A549 treated with ZK216348 at 1 μM for 4 hours (cell line): ENCODE data around the gene KRTAP4-7. TPM values are rescaled to one million over a fixed set of nuclear protein-coding genes. Genes with fewer than 3 reads are reported as not detected.

Source experiments
- total RNA-seq: library from RNA; stranded (reverse); fragments of 200-300 nt; extraction: Qiagen RNA extraction; gene quantifications from 5 replicates; pipeline ENCODE4 v1.2.3, GENCODE V29; 2022; ENCODE audit warnings: low read depth

Gene KRTAP4-7
- not detected in 5 replicates for total RNA-seq

DNA sequence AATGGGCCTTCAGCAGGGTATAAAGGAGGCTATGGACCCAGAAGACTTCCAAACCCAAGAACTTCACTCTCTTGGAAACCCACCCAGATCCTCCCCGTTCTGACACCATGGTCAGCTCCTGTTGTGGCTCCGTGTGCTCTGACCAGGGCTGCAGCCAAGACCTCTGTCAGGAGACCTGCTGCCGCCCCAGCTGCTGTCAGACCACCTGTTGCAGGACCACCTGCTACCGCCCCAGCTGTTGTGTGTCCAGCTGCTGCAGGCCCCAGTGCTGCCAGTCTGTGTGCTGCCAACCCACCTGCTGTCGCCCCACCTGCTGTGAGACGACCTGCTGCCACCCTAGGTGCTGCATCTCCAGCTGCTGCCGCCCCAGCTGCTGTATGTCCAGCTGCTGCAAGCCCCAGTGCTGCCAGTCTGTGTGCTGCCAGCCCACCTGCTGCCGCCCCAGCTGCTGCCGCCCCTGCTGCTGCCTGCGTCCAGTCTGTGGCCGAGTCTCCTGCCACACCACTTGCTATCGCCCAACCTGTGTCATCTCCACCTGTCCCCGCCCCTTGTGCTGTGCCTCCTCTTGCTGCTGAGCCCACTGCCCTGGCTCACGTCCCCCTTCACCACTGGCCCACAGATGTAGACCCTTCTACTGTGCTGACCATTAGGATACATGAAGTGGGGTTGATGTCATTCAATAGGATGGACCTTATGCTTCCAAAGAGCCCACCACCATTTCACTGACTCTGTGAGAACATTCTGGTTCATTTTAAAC is at the start of gene KRTAP4-7:
KRTAP4-7 (plus strand) TSS at position 51 of the 757 bp plus-strand sequence; CDS start at position 108, 57 bp downstream.

DNA sequence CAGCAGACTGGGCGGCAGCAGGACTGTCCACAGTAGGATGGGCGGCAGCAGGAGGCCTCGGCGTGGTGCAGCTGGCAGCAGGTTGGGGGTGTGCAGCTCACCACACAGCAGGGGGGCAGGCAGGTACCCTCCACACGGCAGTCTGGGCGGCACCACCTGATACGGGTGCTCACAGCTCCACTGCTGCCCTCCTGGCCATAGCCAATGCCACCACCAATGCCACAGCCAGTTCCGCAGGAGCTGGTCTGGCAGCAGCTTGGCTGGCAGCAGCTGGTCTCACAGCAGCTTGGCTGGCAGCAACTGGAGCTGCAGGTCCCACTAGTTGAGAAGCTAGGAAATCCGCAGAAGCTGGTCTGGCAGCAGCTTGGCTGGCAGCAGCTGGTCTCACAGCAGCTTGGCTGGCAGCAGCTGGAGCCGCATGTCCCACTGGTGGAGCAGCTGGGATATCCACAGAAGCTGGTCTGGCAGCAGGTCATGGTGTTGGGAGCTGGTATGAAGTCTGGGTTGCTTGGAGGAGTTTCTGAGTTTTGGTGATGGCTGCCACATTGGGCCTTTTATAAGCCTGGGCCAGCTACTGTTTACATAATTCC is 49.5 kb upstream of the KRTAP4-7 start, which contains the start of gene KRTAP1-3:
KRTAP1-3 (minus strand) TSS at position 529 of the 590 bp plus-strand sequence; CDS start at position 476, 53 bp downstream.

DNA sequence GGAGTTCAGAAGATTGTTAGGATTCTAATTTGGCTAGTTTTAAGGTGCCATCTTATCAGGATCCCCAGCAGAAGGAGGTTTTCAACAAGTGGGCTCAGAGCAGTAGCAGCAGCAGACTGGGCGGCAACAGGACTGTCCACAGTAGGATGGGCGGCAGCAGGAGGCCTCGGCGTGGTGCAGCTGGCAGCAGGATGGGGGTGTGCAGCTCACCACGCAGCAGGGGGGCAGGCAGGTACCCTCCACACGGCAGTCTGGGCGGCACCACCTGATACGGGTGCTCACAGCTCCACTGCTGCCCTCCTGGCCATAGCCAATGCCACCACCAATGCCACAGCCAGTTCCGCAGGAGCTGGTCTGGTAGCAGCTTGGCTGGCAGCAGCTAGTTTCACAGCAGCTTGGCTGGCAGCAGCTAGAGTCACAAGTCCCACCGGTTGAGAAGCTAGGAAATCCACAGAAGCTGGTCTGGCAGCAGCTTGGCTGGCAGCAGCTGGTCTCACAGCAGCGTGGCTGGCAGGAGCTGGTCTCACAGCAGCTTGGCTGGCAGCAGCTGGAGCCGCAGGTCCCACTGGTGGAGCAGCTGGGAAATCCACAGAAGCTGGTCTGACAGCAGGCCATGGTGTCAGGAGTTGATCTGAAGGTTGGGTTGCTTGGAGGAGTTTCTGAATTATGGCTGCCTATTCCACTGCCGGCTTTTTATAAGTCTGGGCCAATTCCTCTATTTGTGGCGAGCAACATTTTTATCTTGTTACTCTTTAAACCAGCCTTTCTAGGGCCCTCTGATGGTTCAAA is 43.0 kb upstream of the KRTAP4-7 start, which contains the start of gene KRTAP1-1:
KRTAP1-1 (minus strand) TSS at position 668 of the 789 bp plus-strand sequence; CDS start at position 615, 53 bp downstream.

DNA sequence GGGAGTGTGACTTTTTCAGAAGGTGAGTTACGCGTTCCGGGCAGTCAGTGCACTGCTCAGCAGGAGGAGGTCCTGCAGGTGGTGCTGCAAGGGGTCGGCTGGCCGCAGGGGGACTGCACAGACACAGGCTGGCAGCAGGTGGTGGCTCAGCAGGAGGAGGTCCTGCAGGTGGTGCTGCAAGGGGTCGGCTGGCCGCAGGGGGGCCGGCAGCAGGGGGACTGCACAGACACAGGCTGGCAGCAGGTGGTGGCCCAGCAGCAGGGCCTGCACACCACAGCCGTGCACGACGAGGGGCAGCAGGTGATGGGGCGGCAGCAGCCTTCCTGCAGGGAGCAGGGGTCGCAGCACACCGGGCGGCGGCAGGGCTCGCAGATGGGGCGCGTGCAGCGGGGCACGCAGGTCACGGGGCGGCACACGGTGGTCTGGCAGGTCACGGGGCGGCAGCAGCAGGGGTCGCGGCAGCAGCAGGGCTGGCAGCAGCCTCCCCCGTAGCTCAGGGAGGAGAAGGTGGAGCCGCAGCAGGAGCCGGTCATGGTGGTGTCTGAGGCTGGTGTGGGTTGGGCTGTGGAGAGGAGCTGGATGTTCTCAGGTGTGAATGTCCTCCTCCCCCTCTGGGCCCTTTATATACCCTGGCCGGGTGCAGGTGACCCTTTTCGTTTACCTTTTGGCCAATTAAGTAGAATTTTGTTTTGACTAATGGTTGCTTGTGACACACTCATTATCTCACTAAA is 37.0 kb upstream of the KRTAP4-7 start, which contains the start of gene KRTAP2-1:
KRTAP2-1 (minus strand) TSS at position 582 of the 731 bp plus-strand sequence; CDS start at position 533, 49 bp downstream.

DNA sequence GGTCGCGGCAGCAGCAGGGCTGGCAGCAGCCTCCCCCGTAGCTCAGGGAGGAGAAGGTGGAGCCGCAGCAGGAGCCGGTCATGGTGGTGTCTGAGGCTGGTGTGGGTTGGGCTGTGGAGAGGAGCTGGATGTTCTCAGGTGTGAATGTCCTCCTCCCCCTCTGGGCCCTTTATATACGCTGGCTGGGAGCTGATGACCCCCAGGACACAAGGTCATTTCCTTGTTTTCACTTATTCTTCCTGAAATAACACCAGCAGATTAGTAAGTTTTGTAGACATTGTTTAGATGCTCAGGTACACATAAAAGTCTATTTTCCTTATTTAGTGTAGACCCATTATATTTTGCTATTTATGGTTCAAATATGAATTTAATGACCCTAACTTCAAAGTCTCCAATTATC is 28.8 kb upstream of the KRTAP4-7 start, which contains the start of gene KRTAP2-2:
KRTAP2-2 (minus strand) TSS at position 101 of the 400 bp plus-strand sequence; CDS start at position 82, 19 bp downstream.

DNA sequence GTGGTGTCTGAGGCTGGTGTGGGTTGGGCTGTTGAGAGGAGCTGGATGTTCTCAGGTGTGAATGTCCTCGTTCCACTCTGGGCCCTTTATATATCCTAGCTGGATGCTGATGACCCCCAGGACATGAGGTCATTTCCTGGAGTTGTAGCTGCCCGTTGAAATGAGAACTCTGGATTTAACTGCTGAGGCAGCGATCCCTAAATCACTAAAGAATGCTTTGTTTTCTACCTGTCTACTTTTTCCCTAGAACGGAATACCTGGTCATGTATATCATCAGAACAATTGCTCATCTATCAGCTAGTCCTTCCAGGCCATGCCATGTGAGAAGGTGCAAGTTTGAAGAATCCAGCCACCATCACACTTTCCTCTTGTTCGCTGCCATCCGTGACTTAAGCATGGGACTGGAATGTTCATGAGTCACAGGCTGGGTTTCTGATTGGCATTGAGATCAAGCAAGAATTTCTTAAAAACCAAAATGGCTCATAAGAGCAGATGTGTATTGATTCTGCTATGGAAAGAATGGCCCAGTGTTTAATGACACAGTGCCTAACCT is 23.8 kb upstream of the KRTAP4-7 start, which contains the start of gene KRTAP2-3:
KRTAP2-3 (minus strand) TSS at position 63 of the 553 bp plus-strand sequence. CDS start 64 bp downstream, outside the sequence.

DNA sequence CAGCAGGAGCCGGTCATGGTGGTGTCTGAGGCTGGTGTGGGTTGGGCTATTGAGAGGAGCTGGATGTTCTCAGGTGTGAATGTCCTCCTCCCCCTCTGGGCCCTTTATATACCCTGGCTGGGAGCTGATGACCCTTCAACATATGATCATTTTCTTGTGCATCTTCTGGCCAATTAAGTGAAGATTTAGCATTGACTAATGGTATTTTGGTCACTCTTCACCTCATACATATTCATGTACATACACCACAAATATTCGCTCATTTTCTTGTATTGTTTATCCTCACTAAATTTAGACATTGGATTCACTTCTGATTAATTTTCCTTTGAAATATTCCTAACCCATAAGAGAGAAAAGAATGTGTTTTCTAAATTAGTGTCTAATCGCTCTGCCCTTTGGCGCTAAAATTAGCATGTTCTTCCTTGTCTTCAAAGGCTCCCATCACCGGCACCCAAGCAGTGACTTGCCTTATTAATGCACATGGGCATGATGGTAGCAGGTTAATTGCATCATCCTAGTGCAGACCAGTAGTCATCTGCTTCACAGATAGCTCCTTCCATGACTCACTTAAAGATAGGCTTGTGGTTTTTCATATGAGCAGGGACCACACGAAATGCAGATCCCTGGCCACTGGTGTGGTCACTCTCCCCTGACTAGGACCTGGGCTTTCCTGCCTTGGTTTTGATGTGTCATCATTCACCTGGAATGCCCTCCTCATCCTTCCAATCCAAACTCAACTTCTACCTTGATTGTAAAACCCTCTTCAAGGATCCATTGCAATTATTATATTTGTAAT is 17.9 kb upstream of the KRTAP4-7 start, which contains the start of gene KRTAP2-4:
KRTAP2-4 (minus strand) TSS at position 51 of the 796 bp plus-strand sequence; CDS start at position 17, 34 bp downstream.

DNA sequence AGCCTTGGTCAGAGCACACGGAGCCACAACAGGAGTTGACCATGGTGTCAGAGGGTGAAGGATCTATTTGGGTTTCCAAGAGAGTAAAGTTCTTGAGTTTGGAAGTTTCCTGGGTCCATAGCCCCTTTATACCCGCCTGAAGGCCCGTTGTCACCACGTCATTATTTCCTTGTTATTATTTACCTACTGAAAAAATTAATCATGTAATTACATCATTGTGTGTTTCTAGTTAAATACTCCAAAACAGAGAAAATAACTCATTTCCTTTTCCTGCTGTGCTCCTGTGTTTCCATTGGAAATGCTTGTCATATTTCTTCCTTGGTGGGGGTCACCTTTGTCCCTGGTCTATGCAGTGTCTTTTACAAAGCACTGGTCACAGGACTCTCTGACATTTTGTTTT is 14.1 kb downstream of the KRTAP4-7 start, which contains the start of gene KRTAP4-8:
KRTAP4-8 (minus strand) TSS at position 101 of the 400 bp plus-strand sequence; CDS start at position 43, 58 bp downstream.

DNA sequence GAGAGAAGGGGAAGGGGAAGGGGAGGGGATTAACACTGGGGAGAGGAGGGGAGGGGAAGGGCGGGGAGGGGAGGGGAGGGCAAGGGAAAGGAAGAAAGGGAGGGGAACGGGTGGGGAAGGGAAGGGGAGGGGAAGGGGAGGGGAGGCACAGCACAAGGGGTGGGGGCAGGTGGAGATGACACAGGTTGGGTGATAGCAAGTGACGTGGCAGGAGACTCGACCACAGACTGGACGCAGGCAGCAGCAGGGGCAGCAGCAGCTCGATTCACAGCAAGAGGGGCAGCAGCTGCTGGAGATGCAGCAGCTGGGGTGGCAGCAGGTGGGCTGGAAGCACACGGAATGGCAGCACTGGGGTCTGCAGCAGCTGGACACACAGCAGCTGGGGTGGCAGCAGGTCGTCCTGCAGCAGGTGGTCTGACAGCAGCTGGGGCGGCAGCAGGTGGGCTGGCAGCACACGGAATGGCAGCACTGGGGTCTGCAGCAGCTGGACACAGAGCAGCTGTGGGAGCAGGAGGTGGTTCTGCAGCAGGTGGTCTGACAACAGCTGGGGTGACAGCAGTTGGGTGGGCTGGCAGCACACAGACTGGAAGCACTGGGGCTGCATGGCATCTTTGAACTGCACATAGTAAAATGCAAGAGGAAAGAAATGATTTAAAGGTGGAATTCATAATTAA is 17.8 kb downstream of the KRTAP4-7 start, which contains the start of gene KRTAP4-16:
KRTAP4-16 (minus strand) TSS at position 624 of the 674 bp plus-strand sequence; CDS start at position 624, 0 bp downstream.

DNA sequence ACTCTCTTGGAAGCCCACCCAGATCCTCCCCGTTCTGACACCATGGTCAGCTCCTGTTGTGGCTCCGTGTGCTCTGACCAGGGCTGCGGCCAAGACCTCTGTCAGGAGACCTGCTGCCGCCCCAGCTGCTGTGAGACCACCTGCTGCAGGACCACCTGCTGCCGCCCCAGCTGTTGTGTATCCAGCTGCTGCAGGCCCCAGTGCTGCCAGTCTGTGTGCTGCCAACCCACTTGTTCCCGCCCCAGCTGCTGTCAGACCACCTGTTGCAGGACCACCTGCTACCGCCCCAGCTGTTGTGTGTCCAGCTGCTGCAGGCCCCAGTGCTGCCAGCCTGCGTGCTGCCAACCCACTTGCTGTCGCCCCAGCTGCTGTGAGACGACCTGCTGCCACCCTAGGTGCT is 21.4 kb downstream of the KRTAP4-7 start, which contains the start of gene KRTAP4-9:
KRTAP4-9 (plus strand) TSS at position 43 of the 400 bp plus-strand sequence; CDS start at position 43, 0 bp downstream.

DNA sequence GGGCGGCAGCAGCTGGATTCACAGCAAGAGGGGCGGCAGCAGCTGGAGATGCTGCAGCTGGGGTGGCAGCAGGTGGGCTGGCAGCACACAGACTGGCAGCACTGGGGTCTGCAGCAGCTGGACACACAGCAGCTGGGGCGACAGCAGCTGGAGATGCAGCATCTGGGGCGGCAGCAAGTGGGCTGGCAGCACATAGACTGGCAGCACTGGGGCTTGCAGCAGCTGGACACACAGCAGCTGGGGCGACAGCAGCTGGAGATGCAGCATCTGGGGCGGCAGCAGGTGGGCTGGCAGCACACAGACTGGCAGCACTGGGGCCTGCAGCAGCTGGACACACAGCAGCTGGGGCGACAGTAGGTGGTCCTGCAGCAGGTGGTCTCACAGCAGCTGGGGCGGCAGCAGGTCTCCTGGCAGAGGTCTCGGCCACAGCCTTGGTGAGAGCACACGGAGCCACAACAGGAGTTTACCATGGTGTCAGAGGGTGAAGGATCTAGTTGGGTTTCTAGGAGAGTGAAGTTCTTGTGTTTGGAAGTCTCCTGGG is 34.0 kb downstream of the KRTAP4-7 start, which contains the start of gene KRTAP4-11:
KRTAP4-11 (minus strand) TSS at position 528 of the 541 bp plus-strand sequence; CDS start at position 470, 58 bp downstream.

DNA sequence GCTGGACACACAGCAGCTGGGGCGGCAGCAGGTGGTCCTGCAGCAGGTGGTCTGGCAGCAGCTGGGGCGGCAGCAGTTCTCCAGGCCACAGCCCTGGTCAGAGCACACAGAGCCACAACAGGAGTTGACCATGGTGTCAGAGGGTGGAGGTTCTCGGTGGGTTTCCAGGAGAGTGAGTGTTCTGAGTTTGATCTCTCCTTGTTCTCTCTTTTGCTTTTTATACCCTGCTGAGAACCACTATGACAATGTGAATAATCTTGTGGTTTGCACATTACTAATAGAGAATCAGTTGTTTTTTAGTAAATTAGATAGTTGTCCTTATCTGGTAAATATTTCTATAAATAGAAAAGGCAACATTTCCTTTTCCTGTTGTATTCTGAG is 40.0 kb downstream of the KRTAP4-7 start, which contains the start of gene KRTAP4-12:
KRTAP4-12 (minus strand) TSS at position 192 of the 381 bp plus-strand sequence; CDS start at position 132, 60 bp downstream.

Other genes with a start within 250 kb of the KRTAP4-7 start
- not detected in 5 replicates for gene KRT12, start 216.9 kb upstream of the KRTAP4-7 start, total RNA-seq
- 0.18 to 0.61 TPM (median 0.31 TPM) in 5 replicates for gene KRT20, start 198.9 kb upstream of the KRTAP4-7 start, total RNA-seq
- gene KRT23, start 146.5 kb upstream of the KRTAP4-7 start, total RNA-seq: 0.08 to 0.31 TPM (median 0.18 TPM) in 3 of 5 replicates, not detected in the others
- not detected in 5 replicates for gene KRT39, start 117.2 kb upstream of the KRTAP4-7 start, total RNA-seq
- not detected in 5 replicates for gene KRT40, start 99.8 kb upstream of the KRTAP4-7 start, total RNA-seq
- gene KRTAP3-3, start 90.0 kb upstream of the KRTAP4-7 start, total RNA-seq: not detected in 5 replicates
- gene KRTAP3-2, start 84.2 kb upstream of the KRTAP4-7 start, total RNA-seq: not detected in 5 replicates
- not detected in 5 replicates for gene KRTAP3-1, start 75.0 kb upstream of the KRTAP4-7 start, total RNA-seq
- gene KRTAP1-5, start 56.9 kb upstream of the KRTAP4-7 start, total RNA-seq: not detected in 5 replicates
- gene KRTAP1-4, start 54.0 kb upstream of the KRTAP4-7 start, total RNA-seq: not detected in 5 replicates
- not detected in 5 replicates for gene KRTAP1-3, start 49.3 kb upstream of the KRTAP4-7 start, total RNA-seq
- gene KRTAP1-1, start 42.7 kb upstream of the KRTAP4-7 start, total RNA-seq: not detected in 5 replicates
- not detected in 5 replicates for gene KRTAP2-1, start 36.8 kb upstream of the KRTAP4-7 start, total RNA-seq
- gene KRTAP2-2, start 28.9 kb upstream of the KRTAP4-7 start, total RNA-seq: not detected in 5 replicates
- gene KRTAP2-3, start 24.0 kb upstream of the KRTAP4-7 start, total RNA-seq: not detected in 5 replicates
- gene KRTAP2-4, start 18.3 kb upstream of the KRTAP4-7 start, total RNA-seq: not detected in 5 replicates
- not detected in 5 replicates for gene KRTAP4-8, start 14.0 kb downstream of the KRTAP4-7 start, total RNA-seq
- not detected in 5 replicates for gene KRTAP4-16, start 18.1 kb downstream of the KRTAP4-7 start, total RNA-seq
- gene KRTAP4-9, start 21.2 kb downstream of the KRTAP4-7 start, total RNA-seq: not detected in 5 replicates
- not detected in 5 replicates for gene KRTAP4-11, start 34.2 kb downstream of the KRTAP4-7 start, total RNA-seq
- gene KRTAP4-12, start 40.0 kb downstream of the KRTAP4-7 start, total RNA-seq: not detected in 5 replicates
- not detected in 5 replicates for gene KRTAP4-6, start 56.4 kb downstream of the KRTAP4-7 start, total RNA-seq
- not detected in 5 replicates for gene KRTAP4-5, start 65.7 kb downstream of the KRTAP4-7 start, total RNA-seq
- gene KRTAP4-4, start 76.6 kb downstream of the KRTAP4-7 start, total RNA-seq: not detected in 5 replicates
- gene KRTAP4-3, start 84.1 kb downstream of the KRTAP4-7 start, total RNA-seq: not detected in 5 replicates
- gene KRTAP4-2, start 94.1 kb downstream of the KRTAP4-7 start, total RNA-seq: not detected in 5 replicates
- gene KRTAP4-1, start 100.8 kb downstream of the KRTAP4-7 start, total RNA-seq: 0.32 TPM in 1 of 5 replicates, not detected in the others
- gene KRTAP9-1, start 105.7 kb downstream of the KRTAP4-7 start, total RNA-seq: not detected in 5 replicates
- not detected in 5 replicates for gene KRTAP9-2, start 142.5 kb downstream of the KRTAP4-7 start, total RNA-seq
- gene KRTAP9-3, start 148.3 kb downstream of the KRTAP4-7 start, total RNA-seq: not detected in 5 replicates
- gene KRTAP9-8, start 153.8 kb downstream of the KRTAP4-7 start, total RNA-seq: not detected in 5 replicates
- gene KRTAP9-4, start 165.5 kb downstream of the KRTAP4-7 start, total RNA-seq: not detected in 5 replicates
- gene KRTAP9-9, start 171.2 kb downstream of the KRTAP4-7 start, total RNA-seq: not detected in 5 replicates
- not detected in 5 replicates for gene KRTAP9-6, start 181.2 kb downstream of the KRTAP4-7 start, total RNA-seq
- gene KRTAP9-7, start 191.5 kb downstream of the KRTAP4-7 start, total RNA-seq: not detected in 5 replicates
- not detected in 5 replicates for gene KRTAP29-1, start 218.7 kb downstream of the KRTAP4-7 start, total RNA-seq
- not detected in 5 replicates for gene KRTAP16-1, start 225.2 kb downstream of the KRTAP4-7 start, total RNA-seq
- gene KRTAP17-1, start 231.6 kb downstream of the KRTAP4-7 start, total RNA-seq: not detected in 5 replicates